HL-60 (cell line): ENCODE results near the gene STIP1.
A peak's percentile ranks its signal among the peaks of the same experiment; 100 is the strongest.

Experiments
- CTCF ChIP-seq: IDR thresholded peaks from one replicate; pipeline ENCODE4 v1.5.1; 2011; ENCODE audit warnings: low read length, control low read depth, inconsistent platforms; ENCODE audit not compliant: insufficient read depth
- POLR2AphosphoS5 ChIP-seq: IDR thresholded peaks from 2 replicates; pipeline ENCODE4 v1.6.1; 2012; ENCODE audit warnings: low read depth
- REST ChIP-seq: IDR thresholded peaks from 2 replicates; pipeline ENCODE4 v1.6.1; 2012; ENCODE audit warnings: low read depth; ENCODE audit not compliant: insufficient replicate concordance
- SPI1 ChIP-seq: IDR thresholded peaks from 2 replicates; pipeline ENCODE4 v1.6.1; 2012; ENCODE audit warnings: low read depth, mild to moderate bottlenecking, borderline replicate concordance

DNA sequence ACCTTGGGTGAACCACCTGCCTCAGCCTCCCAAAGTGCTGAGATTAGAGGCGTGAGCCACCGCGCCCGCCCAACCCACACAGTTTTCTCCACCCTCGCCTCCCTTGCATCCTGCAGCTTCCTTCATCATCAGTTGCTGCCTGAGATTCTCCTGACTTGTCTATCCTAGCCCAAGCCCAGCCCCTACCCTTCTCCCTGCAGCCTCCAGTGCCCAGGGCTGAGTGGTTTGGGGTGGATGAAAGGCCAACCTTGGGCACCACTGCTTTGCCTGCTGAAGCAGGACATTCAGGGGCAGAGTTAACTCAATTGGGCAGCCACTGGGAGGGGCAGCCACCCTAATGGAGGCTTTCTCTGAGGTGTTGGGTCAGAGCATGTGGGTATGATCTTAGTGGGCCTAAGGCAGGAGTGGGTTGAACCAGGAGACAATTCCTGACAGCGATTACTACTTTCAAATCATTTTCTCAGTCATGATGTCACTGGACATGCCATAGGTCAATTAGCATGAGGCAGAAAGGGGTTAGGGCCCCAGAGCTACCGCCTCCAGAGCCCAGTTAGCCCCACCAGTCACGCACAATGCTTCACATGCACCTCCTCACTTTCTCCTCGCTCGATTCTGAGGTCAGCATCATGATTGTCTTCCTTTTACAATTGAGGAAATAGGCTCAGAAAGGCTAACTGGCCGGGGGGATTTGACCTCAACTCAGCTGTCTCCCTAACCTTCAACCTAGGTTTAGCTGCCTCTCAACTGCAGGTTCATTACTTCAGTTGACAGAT lies 53.9 kb downstream of the STIP1 start:
- TF ChIP-seq CTCF (no peak), POLR2AphosphoS5 (no peak), REST (no peak), SPI1 (peak; percentile 90; the same call in 1 of the 2 replicates)
